HG03280 (cell line): ENCODE results near the gene PAN3.
"Not testable (repeated sequence)": the region's sequence is repeated elsewhere in the genome, so short reads cannot be mapped to it uniquely, and the experiment has no call there.

Source experiments
- ATAC-seq: cut with Tn5 transposase; IDR thresholded peaks from one replicate; pipeline ENCODE4 v1.9.1; 2021; ENCODE audit warnings: mild to moderate bottlenecking, moderate library complexity; ENCODE audit not compliant: unreplicated experiment

The PAN3 gene

DNA sequence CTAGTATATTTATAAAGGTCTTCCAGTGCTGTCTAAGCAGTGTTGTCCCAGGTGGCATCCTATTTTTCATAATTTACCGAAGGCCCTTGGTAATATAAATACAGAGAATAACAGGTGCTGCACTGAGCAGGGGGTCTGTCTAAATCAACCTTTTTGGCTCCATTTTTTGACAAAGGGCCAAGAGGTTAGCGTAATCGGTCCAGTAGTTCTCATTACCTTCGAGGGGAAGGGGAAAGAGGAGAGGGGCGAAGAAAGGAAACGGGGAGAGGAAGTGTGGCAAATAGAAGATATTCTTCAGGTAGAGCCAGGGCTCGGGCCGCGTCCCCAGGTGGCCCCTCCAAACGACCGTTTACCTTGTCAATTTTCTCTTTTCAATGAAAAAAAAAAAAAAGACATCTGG, 749 bp upstream of the PAN3 start:
- no peak for ATAC-seq

DNA sequence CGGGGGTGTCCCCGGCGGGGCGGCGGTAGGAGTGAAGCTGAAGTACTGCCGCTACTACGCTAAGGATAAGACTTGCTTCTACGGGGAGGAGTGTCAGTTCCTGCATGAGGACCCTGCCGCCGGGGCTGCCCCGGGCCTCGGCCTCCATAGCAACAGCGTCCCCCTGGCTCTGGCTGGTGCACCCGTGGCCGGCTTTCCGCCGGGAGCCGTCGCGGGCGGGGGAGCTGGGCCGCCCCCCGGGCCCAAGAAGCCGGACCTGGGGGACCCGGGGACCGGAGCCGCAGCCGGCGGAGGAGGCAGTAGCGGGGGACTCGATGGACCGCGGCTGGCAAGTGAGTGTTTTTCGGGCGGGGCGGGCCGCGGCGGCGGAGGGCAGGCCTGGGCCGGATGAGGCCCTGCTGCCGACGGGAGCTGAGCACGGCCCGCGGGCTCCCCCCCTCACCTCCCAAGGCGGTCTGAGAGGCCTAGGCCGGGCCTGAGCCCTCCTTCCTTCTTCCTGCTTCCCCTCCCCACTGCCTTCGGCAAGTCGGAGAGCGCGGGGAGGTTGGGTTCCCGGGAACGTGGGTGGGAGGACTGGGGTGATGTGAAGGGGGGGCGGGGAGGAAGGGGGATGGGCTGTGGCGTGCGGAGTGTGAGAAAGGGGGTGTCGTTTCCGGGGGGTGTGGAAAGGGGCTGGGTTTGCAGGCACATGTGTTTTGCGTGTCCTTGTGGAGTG, 568 bp downstream of the PAN3 start:
- ATAC-seq = peak; percentile 46

DNA sequence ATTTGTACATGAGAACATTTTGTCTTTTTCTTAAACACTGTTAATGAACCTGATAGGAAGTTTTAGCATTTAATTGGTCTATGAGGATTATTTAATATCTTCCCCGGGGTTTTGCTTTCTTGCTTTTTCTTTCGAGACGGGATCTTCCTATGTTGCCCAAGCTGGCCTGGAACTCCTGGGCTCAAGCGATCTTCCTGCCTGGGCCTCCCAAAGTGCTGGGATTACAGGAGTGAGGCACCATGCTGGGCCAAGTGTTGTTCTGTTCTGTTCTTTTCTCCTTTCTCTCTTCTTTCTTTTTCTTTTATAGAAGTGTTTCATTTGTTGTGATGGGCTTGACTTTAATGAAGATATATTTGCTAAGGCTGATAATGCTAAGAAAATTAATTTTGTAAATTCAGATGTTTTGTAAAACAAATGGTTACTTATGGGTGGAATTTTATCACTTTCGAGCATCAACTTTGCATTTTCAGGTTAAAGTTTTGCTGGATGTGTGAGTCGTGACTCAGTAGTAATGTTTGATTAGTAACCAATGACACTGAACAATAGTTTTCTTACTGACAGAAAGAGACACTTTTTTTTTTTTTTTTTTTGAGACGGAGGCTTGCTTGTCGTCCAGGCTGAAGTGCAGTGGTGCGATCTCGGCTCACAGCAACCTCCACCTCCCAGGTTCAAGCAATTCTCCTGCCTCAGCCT, 2.2 kb downstream of the PAN3 start:
- no peak for ATAC-seq

DNA sequence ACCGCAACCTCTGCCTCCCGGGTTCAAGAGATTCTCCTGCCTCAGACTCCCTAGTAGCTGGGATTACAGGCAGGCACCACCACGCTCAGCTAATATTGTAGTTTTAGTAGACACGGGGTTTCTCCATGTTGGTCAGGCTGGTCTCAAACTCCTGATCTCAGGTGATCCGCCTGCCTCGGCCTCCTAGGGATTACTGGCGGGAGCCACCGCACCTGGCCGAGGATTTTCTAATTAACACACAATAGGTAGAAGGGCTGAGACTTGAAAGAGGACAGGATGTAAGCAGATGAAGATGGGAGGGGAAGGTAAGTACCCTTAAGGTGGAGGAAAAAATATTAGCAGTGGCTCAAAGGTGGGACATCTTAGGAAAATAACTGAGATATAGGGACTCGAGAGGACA, 3.2 kb downstream of the PAN3 start:
- ATAC-seq = not testable (repeated sequence)

DNA sequence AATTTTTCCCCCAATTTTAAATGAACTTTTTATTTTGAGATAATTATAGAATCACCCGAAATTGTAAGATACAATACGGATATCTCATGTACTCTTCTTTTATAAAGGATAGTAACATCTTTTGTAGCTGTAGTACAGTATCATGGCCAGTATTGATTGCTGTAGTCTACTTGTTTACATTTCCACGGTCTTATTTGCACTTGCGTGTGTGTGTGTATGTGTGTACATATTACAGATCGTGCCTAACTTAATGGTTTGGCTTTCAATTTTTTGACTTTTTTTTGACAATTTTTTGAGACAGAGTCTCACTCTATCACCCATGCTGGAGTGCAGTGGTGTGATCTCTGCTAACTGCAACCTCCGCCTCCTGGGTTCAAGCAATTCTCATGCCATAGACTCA, 6.7 kb downstream of the PAN3 start:
- ATAC-seq = no peak

DNA sequence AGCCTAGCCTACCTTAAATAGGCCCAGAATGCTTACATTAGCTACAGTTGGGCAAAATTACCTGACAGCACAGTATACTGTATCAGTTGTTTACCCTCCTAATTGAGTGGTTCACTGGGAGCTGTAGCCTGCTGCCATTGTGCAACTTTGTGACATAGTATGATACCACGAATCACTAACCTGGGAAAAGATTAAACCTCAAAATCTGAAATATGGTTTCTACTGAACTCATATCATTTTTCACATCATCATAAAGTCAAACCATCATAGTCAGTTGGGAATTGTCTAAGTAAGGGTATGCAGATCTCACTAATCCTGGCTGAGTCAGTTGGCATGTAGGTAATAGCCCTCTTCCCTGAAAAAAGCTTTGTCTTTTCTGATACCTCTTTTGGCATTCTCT, 9.2 kb downstream of the PAN3 start:
- ATAC-seq = no peak

DNA sequence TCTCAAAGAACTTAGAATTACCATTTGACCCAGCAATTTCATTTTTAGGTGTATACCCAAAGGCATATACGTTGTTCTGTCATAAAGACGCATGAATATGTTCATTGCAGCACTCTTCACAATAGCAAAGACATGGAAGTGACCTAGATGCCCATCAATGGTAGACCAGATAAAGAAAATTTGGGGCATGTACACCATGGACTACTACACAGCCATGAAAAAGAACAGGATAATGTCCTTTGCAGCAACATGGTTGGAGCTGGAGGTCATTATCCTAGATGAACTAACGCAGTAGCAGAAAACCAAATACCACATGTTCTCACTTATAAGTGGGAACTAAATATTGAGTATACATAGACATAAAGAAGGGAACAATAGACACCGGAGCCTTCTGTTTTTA, 20.7 kb downstream of the PAN3 start:
- no peak for ATAC-seq

DNA sequence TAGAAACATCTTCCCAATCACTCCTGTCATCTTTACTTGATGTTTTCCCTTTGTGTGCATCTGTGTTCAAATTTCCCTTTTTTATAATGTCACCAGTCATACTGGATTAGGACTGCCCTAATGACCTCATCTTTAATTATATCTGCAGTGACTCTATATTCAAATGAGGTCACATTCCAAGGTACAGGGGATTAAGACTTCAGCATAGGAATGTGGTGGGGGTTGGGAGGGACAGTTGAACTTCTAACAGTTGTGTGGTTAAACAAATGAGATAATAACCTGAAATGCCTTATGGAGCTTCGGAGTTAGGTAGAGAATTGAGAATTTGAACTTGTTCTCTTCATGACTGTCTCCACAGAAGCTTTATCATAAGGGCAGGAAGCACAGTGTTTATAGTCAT, 23.0 kb downstream of the PAN3 start:
- no peak for ATAC-seq

DNA sequence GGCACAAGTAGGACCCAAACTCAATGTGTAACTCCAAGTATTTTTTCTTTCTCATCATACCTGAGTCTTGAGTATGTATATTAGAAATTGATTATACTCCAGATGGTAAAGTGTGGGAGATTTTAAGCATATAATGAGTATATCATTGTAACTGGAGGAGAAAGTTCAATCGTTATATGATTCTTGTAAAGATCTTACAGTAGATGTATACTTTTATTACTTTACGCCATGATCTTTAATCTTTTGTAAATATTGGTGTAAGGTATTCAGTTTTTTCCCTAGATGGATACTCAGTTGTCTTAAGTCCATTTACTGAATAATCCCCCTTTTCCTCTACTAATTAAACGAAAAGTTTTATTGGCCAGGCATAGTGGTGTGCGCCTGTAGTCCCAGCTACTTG, 25.2 kb downstream of the PAN3 start:
- no peak for ATAC-seq

DNA sequence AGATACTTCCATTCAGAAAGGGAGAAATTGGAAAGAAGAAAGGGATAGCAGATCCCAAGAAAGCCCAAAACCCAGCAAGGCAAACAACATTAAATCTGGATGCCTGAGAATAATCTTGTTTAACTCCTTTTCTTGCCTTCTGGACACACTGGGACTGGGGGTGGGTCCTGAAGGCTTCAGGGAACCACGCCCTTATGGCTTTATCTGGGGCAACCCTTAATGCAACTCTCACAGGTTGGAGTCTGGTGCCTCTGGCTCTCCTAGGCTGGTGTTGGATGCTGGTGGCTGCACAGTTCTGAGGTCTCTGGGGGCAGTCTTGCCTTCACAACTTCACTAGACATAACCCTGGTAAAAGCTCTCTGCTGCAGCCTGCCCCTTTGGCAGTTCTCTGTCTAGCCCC, 27.9 kb downstream of the PAN3 start:
- no peak for ATAC-seq

DNA sequence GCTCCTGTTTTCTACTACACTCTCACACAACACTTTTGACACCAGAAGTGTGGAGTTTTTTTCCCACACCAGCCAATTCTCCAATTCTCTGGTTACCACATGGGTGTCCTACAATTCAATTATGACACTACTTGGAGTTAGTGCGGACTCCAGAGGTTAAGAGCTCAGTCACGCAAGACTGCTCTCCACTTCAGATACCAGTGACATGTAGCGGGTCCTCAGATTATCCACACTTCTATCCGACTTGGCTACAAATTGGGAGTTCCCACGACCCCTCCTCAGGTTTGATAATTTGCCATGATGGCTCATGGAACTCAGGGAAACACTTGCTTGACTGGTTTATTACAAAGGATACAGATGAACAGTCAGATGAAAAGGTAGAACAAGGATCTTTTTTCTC, 32.9 kb downstream of the PAN3 start:
- ATAC-seq = no peak

DNA sequence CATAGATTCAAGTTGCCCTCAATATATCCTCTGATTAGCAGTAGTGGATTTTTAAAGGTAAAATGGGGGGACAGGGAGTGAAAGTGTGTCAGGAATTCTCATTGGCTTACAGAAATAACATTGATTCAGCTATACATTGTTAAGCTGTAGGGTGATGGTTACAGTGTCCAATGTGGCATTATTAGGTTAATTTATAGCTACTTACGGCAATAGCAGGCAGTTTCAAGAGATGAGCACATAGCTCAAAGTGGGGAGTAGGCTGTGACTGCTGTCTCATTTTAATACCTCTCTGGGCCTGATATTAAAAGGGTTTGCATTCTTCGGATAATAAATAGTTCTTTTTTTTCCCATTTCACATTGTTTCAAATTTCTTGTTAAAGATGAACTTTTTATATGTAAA, 34.6 kb downstream of the PAN3 start:
- no peak for ATAC-seq

DNA sequence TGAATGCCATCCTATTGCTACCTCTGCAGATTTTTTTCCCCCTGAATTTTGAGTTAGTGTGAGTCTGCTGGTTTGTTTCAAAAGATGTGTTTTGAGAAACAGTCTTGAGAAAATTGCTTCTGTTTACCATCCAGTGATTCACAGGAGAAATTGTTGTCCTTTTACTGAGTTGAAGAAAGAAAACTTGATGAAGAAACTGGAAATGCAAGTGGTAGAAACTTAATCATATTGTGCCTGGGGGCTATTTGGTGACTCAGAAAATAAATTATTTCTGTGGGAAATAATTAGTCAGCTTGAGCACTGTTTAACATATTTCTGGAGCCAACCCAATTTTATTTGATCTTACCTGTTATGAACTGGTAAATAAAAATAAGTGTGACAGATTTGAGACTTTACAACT, 35.4 kb downstream of the PAN3 start:
- ATAC-seq = no peak

DNA sequence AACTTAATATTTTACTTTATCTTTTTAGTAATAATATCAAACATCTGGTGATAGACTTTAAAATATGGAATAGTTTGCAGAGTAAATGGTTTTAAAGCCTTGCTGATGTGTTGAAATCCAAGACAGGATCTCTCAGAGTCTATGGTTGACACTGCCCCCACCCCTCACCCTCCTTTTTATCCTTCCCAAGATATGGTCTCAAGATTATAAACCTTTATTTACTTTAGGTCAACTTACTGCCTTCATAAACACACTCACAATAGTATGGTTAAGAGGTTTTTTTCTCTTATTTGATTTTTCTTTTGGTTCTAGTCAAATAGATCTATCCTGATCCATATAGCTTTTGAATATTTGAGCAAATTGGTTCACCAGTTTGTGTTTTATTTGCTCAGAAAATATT, 39.0 kb downstream of the PAN3 start:
- ATAC-seq = no peak

DNA sequence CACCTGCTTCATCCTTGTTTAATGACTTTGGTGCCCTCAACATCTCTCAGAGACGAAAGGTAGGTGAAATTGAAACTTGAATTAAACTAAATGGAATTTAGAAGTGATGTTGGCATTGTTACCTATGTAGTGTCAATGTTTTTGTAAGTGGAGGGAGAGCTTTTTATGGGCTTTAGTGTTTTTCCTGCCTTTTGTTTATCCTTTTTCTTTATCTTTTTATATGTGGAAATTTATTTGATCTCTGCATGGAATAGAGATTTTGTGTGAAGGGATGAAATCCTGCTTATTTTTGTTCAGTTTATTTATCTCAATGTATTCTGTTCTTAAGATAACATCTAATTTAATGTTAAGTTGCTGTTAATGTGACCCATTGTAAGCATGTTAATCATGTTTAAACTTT, 39.5 kb downstream of the PAN3 start:
- ATAC-seq = no peak

DNA sequence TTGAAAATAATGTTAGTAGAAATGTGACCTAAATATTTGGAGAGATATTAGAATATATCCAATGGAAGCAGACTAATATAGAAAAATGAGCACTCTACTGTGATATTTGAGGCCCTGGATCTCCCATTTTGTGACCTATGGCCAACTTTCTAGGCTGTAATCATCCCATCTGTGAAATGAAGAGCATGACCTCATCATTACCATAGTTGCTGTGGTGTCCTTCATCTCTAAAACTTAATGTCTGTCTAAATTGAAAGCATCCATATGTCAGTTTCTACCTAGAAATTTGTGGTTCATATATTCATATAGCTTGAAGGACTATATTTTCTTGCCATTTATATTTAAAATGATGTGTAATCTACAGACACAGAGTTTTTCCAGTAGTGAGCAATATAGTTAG, 41.6 kb downstream of the PAN3 start:
- no peak for ATAC-seq

DNA sequence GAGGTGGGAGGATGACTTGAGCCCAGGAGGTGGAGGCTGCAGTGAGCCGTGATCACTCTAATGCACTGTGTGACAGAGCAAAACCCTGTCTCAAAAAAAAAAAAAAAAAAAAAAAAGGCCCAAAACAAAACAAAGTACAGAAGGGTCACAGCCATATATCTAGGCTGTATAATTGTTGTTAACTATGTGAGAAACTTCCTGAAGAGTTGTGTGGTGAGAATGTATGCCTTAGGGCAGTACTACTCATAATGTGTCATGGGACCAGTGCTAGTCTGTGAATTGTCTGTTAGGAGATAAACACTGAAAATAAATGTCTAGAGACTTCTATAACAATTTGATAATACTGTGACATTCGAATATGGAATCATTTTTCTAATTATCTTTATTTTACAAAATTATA, 43.1 kb downstream of the PAN3 start:
- no peak for ATAC-seq

DNA sequence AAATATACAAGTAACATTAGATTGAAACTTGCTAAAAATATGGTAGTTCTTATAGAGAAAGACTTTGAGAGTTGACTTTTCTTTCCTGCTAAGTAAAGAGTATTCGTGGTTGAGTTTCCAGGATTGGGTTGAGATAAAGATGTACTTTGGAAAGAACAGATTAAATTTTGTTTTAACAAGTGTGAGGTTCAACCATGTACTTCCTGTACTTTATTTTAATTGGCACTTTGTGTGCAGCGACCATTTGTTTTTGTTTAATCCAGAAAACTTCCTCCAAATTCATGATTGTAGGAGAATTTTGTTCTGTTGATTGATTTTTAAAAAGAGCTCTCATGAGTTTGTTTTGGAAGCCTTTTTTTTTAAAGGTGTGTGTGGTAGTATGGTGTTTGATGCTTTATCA, 46.9 kb downstream of the PAN3 start:
- ATAC-seq = no peak

DNA sequence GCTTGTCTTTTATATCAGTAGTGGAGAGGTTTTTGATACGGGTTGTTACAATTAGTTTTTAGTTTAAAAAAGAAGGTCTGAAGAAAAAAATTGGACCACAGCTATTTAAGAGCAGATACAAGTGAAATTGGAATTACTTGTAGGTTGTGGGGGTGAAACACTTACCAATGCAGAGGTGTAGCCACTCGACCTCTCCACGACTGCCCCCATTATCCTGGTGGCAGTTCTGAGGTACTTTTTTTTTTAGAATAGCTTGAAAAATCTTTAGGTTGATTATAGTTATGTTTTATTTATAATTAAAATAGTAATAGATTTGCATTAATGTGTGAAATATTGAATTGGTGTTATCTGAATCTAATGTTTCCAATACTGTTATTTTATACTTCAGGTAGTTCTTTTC, 60.7 kb downstream of the PAN3 start:
- no peak for ATAC-seq

DNA sequence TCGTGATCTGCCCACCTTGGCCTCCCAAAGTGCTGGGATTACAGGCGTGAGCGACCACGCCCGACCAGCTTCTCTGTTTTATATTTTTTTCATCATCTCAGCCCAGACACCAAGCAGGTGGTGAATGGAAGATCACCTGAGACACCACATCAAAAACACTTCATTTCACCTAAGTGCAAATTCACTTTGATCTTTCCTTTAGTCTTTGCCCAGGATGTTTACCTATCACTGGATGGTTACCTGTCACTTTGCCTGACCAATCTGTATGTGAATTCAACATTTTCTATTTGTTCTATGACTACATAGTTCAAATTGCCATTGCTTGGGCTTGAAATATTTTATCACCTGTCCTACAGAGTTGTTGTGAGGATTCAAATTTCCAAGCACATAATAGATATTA, 65.7 kb downstream of the PAN3 start:
- no peak for ATAC-seq

DNA sequence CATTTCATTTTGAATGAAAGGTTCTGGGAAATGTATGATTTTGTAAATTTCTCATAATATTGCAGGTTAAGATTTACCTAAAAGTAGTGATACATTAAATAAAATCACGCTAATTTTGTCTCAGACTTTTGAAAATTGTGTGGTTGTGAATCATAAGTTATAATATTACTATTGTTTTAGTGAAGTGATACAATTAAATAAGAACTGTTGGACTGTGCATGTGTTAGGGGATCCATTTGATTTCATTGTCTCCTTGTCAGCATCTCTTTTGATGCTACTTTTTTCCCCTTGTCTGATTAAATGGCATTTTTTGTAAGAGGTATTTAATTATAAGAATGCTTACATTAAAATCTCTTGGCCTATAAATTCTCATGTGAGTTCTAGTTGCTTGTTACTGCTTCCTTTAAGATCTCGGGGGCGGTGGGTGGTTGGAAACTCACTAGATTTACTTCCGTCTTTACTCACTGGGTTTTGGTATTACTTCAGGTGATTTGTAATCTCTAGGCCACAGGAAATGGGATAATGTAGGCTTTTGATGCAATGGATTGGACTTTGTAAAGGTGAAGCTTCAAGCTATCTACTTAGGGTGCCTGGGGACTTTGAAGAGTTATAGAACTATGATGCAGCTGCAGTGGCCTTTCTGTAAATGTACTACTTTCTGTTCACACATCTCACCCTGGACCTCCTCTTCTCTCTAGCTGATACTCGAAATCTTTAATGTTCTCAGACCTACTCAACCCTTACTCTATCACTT, 66.5 kb downstream of the PAN3 start:
- no peak for ATAC-seq

DNA sequence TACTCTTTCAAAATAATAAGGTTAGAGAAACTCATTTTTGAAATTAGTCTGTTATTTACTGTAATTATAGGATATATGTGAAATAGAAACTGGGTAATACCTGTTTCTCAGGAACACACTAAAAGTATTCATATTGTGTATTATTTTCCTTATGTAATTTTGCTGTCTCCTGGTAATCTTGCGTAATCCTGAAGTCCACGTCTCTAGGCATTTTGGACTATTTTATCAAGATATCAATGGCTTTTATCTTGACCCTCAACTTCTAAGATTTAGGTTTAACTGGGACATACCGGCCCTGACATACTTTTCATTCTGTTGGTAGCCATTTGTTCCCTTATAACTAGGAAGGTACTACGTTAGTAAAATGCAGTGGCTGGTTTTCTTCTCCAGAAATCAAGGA, 80.3 kb downstream of the PAN3 start:
- no peak for ATAC-seq
